Measurements from ENCODE around the gene ABCA9.
"Not testable (repeated sequence)": the region's sequence is repeated elsewhere in the genome, so short reads cannot be mapped to it uniquely, and the experiment has no call there.

ABCA9 gene

GRCh38 chr17:69047368-69048263, 13.1 kb downstream of the ABCA9 start:
- H3K4me3 ChIP-seq (ENCODE audit: low read length), result no peak overlapping the region
- no peak for DNase-seq (ENCODE audit: low read depth, low spot score)

- H3K4me3 ChIP-seq (ENCODE audit: low read length), result no peak overlapping the region
- DNase-seq (ENCODE audit: low read depth, low spot score), result no peak
These were observed 14.5 kb downstream of the ABCA9 start for GRCh38 chr17:69046121-69046807.

DNA sequence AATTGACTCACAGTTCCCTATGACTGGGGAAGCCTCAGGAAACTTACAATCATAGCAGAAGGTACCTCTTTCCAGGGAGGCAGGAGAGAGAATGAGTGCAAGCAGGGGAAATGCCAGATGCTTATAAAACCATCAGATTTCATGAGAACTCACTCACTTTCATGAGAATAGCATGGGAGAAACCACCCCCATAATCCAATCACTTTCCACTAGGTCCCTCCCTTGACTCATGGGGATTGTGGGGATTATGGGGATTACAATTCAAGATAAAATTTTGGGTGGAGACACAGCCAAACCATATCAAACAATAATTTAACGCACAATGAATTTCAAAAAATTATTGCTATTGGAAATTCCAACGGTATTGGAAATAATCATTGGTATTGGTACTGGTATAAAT, 15.1 kb downstream of the ABCA9 start:
- H3K4me3 ChIP-seq (ENCODE audit: low read length), result no peak overlapping the region
- no peak for DNase-seq (ENCODE audit: low read depth, low spot score)

DNA sequence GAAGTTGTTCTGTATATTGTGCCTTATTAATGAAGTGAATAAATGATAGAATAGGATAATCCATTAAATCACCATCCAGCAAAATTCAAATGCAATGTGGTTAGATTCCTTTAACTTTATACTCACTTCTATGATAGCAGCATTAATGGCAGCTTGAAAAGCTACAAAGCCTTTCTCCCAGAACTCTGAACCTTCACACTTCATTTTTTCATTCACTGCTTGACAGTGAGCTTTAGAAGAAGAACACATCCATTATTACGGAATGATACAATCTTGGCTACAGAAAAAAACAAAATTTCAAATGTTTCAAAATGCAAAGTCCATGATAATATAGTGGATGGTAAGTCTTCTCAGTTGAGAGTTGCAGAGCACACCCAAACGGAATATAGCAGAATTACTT, 16.4 kb downstream of the ABCA9 start:
- no peak for DNase-seq (ENCODE audit: low read depth, low spot score)
- H3K4me3 ChIP-seq (ENCODE audit: low read length), result no peak overlapping the region

- DNase-seq (ENCODE audit: low read depth, low spot score), result no peak
- no peak overlapping the region for H3K4me3 ChIP-seq (ENCODE audit: low read length)
These were observed 17.5 kb downstream of the ABCA9 start for GRCh38 chr17:69043098-69043734.

DNA sequence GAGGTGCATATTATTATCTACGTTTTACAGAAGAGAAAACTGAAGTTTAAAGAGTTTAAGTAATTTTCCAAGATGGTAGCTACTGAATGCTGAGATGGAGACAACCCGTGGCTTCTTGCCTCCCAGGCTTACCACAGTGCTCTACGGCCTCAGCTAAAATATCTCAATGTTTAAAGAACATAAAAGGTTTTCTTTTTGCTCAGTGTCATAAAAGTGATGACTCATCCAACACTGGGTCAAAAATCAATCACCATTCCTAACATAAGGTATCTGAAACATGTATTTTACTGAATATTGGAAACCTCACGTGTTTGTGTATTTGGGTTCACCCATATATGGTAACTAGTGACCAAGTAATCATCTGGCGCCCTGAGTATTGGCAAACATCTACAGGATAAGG, 18.4 kb downstream of the ABCA9 start:
- H3K4me3 ChIP-seq (ENCODE audit: low read length), result no peak overlapping the region
- no peak for DNase-seq (ENCODE audit: low read depth, low spot score)

DNA sequence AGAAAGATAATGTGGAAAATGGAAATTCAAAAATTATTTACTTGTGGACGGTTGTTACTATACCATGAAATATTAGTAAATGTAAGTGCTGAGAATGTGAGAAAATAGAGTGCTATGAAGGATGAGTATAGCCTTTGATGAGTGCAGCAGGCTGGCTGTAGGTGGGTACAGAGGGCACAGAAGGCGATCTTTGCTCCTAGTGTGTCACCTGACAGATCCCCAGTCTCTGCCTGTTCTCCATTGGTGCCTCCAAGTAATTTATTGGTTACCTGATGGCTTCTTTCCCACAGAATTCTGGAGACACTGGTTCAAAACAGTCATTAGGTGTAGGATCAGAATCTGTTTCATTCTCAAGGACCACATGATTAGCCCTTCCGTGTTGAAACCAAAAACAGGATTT, 28.9 kb downstream of the ABCA9 start:
- DNase-seq (ENCODE audit: low read depth, low spot score), result no peak
- no peak overlapping the region for H3K4me3 ChIP-seq (ENCODE audit: low read length)

DNA sequence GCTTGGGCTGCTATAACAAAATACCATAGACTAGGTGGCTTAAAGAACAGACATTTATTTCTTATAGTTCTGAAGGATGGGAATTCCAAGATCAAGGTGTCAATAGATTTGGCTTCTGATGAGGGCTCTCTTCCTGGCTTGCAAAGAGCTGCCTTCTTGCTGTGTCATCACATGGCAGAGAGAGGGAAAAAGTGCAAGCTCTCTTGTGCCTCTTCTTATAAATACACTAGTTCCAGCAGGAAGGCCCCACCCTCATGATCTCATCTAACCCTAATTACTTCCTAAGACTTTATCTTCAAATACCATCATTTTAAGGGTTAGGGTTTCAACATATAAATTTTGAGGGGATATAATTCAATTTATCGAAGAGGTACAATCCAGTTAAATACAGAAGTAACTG, 30.6 kb downstream of the ABCA9 start:
- no peak overlapping the region for H3K4me3 ChIP-seq (ENCODE audit: low read length)
- DNase-seq (ENCODE audit: low read depth, low spot score), result no peak

DNA sequence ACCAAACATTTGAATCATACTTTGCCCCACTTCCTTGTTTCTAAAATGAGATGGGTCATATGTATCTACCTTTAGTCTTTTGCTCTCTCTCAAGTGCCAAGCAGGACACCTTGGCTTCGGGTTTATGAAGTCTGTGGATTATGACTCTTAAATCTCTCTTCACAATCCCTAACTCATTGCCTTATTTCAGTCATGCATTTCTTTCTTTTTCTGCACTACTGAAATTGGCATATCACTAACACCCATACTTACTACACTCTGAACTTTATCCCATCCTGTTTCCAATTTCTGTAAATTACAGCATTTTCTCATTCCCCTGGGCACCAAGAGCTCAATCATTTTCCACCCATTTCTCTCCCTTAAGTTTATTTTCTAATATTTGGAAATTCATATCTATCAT, 42.0 kb downstream of the ABCA9 start:
- no peak overlapping the region for H3K4me3 ChIP-seq (ENCODE audit: low read length)
- no peak for DNase-seq (ENCODE audit: low read depth, low spot score)

DNA sequence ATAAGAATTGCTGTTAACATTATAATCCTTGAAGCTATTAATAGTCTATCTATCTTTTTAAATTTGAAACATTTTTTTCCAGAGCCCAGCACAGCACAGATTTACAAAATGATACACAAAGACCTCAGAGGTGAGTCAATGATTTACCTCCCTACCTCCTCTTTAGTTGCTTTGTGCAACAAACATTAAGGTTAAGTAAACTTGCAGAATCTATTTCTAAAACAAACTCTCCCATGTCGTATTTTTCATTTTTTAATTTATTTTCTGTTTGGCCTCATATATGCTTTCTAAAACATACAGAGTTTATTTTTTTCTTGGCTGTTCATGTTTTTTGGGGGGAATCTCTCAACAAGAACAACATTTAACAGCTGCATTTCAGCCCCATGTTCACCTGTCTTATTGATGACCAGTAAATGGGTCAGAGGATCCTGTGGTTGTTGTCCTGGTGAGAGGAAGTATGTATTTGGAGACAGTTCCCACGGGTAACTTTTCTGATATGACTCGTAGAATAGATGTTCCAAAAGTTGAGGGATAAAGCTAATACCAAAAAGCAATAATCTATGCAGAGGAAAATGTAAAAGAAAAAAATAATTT, 42.6 kb downstream of the ABCA9 start:
- H3K4me3 ChIP-seq (ENCODE audit: low read length), result no peak overlapping the region
- no peak for DNase-seq (ENCODE audit: low read depth, low spot score)

- DNase-seq (ENCODE audit: low read depth, low spot score), result no peak
These were observed 45.1 kb downstream of the ABCA9 start for GRCh38 chr17:69015631-69016030.

DNA sequence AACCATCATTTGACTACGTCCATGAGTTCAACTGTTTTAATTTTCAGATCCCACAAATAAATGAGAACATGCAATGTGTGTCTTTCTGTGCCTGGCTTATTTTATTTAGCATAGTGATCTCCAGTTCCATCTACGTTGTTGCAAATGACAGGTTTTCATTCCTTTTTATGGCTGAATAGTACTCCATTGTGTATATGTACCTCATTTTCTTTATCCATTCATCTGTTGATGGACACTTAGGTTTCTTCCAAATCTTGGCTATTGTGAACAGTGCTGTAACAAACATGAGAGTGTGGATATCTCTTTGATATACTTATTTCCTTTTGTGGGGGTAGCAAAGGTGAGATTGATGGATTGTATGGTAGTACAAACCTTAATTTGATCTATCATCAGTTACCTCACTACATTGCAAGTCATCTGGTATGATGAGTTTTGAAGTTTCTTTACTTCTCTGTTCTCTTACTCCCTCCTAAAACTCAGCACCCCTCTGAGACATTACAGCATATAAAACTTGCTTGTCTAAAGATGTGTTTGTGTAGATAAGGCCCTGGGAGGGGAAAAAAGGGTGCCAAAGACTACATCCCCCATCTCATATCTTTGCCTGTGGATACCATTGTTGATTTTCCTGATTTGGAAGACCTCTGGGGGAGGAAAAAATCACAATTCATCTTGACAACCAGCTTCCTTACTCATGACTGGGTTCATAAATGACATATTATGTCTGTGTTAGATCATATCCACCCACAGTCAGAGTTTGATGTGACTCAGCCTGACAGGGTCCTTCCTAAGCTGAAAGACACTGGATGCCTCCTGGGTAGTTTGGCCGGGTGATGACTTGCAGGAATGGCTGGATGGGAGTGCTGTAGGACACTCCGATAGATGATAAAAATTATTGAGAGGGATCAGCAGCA, 47.6 kb downstream of the ABCA9 start:
- no peak for DNase-seq (ENCODE audit: low read depth, low spot score)
- H3K4me3 ChIP-seq (ENCODE audit: low read length), result no peak overlapping the region

More at GRCh38 chr17:69015631-69016030, 45.1 kb downstream of the ABCA9 start:
- H3K4me3 ChIP-seq (ENCODE audit: low read length), result no peak overlapping the region

DNA sequence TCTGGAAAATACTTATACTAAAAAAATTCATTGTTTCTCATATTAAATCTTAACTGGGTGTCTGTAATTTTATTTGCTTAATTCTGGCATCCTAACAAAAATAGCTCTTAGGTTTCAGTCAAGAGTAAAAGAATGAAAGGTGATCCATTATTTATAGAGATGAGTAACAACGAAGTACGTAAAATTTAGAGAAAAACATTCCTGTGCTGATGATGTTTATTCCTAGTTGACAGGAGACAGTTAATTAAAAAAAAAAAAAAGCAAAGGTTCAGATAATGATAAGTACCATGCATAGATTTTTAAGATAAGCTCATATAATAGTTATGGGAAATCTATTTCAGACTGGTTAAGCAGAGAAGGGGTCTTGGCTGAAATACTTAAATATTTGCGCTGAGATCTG, 50.8 kb downstream of the ABCA9 start:
- DNase-seq (ENCODE audit: low read depth, low spot score), result no peak
- H3K4me3 ChIP-seq (ENCODE audit: low read length), result no peak overlapping the region

DNA sequence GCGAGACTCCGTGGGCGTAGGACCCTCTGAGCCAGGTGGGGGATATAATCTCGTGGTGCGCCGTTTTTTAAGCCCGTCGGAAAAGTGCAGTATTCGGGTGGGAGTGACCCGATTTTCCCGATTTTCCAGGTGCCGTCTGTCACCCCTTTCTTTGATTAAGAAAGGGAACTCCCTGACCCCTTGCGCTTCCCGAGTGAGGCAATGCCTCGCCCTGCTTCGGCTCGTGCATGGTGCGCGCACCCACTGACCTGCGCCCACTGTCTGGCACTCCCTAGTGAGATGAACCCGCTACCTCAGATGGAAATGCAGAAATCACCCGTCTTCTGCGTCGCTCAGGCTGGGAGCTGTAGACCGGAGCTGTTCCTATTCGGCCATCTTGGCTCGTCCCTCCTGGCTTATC, 56.0 kb downstream of the ABCA9 start:
- H3K4me3 ChIP-seq (ENCODE audit: low read length); DNase-seq (ENCODE audit: low read depth, low spot score): not testable (repeated sequence)

GRCh38 chr17:68999743-69000142, 61.0 kb downstream of the ABCA9 start:
- not testable (repeated sequence) for H3K4me3 ChIP-seq (ENCODE audit: low read length)

DNA sequence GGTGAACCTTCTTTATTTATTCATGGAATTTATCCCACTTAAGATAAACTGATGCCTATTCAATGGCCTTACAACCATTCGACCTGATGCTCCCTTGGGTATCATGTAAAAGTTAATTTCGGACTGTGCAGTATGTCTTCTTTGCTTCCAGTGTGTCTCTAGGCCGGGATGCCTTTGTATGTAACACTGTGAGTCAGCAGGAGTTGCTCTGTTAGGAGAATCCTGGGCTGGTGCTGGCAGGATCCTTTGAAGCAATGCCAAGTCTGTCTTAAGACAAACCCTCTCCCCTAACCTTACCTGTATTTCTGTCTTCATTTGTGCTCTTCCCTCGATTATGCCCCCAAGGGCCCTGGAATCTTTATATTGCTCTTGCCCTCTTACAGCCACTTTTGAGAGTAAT, 67.6 kb downstream of the ABCA9 start:
- no peak for DNase-seq (ENCODE audit: low read depth, low spot score)
- no peak overlapping the region for H3K4me3 ChIP-seq (ENCODE audit: low read length)

More at GRCh38 chr17:68999743-69000142, 61.0 kb downstream of the ABCA9 start:
- DNase-seq (ENCODE audit: low read depth, low spot score), result not testable (repeated sequence)

GRCh38 chr17:68987966-68988365, 72.8 kb downstream of the ABCA9 start:
- DNase-seq (ENCODE audit: low read depth, low spot score), result no peak
- H3K4me3 ChIP-seq (ENCODE audit: low read length), result no peak overlapping the region

GRCh38 chr17:68981288-68981687, 79.4 kb downstream of the ABCA9 start:
- H3K4me3 ChIP-seq (ENCODE audit: low read length), result no peak overlapping the region
- DNase-seq (ENCODE audit: low read depth, low spot score), result no peak

Data from Jurkat, Clone E6-1 (cell line).